Nephron progenitor cell (in vitro differentiated cells): Measurements from ENCODE around the gene DNAJB2.

Experiments
- DNase-seq: peaks from one replicate; pipeline ENCODE4 v3.0.0; 2021
- H3K27ac Mint-ChIP-seq: 2 replicates; pipeline ENCODE4 v1.8.0; 2021; ENCODE audit warnings: mild to moderate bottlenecking, moderate library complexity, mixed read lengths
- H3K27me3 Mint-ChIP-seq: 2 replicates; pipeline ENCODE4 v1.8.0; 2021; ENCODE audit warnings: mild to moderate bottlenecking, low read depth, mixed read lengths; ENCODE audit not compliant: poor library complexity
- H3K36me3 Mint-ChIP-seq: 2 replicates; pipeline ENCODE4 v1.8.0; 2021; ENCODE audit warnings: low read depth, mixed read lengths
- H3K4me1 Mint-ChIP-seq: 2 replicates; pipeline ENCODE4 v1.8.0; 2021; ENCODE audit warnings: mixed read lengths
- H3K4me3 Mint-ChIP-seq: 2 replicates; pipeline ENCODE4 v1.8.0; 2021; ENCODE audit warnings: mild to moderate bottlenecking, moderate library complexity, mixed read lengths
- H3K9me3 Mint-ChIP-seq: 2 replicates; pipeline ENCODE4 v1.8.0; 2021; ENCODE audit warnings: mild to moderate bottlenecking, moderate library complexity, mixed read lengths
- CTCF ChIP-seq: fragments of 200-600 bp; sonication (generic); IDR thresholded peaks from 2 replicates; pipeline ENCODE4 v1.5.0; 2021; ENCODE audit warnings: antibody characterized with exemption

The DNAJB2 gene

GRCh38 chr2:219272356-219272755 lies 6.8 kb upstream of the DNAJB2 start:
- Mint-ChIP-seq H3K27me3 (peaks cover 40% of the 10 kb centered on the region), H3K36me3 (no peaks in the 10 kb centered on the region), H3K9me3 (no peaks in the 10 kb centered on the region), H3K4me3 (no peak overlapping the region), H3K4me1 (peaks cover 11% of the 10 kb centered on the region), H3K27ac (no peak overlapping the region)
- no peak for DNase-seq
- no peak for TF ChIP-seq CTCF

GRCh38 chr2:219272995-219273394 lies 6.2 kb upstream of the DNAJB2 start:
- no peak for DNase-seq
- Mint-ChIP-seq H3K4me3 (no peak overlapping the region), H3K27ac (no peak overlapping the region), H3K27me3 (peaks cover 39% of the 10 kb centered on the region), H3K36me3 (no peaks in the 10 kb centered on the region), H3K9me3 (no peaks in the 10 kb centered on the region), H3K4me1 (peaks cover 17% of the 10 kb centered on the region)
- no peak for TF ChIP-seq CTCF

GRCh38 chr2:219273937-219274336 lies 5.2 kb upstream of the DNAJB2 start:
- no peaks in the 10 kb centered on the region for H3K36me3 Mint-ChIP-seq
- no peak overlapping the region for H3K27ac Mint-ChIP-seq
- H3K9me3 Mint-ChIP-seq: no peaks in the 10 kb centered on the region
- no peak for DNase-seq
- H3K4me3 Mint-ChIP-seq: no peak overlapping the region
- TF ChIP-seq CTCF: no peak
- H3K4me1 Mint-ChIP-seq: peaks cover 27% of the 10 kb centered on the region
- peaks cover 29% of the 10 kb centered on the region for H3K27me3 Mint-ChIP-seq

- H3K4me3 Mint-ChIP-seq: no peak overlapping the region
- H3K4me1 Mint-ChIP-seq: peaks cover 29% of the 10 kb centered on the region
- no peak for TF ChIP-seq CTCF
- peaks cover 24% of the 10 kb centered on the region for H3K27me3 Mint-ChIP-seq
- no peaks in the 10 kb centered on the region for H3K9me3 Mint-ChIP-seq
- DNase-seq: no peak
- no peaks in the 10 kb centered on the region for H3K36me3 Mint-ChIP-seq
- no peak overlapping the region for H3K27ac Mint-ChIP-seq
Measured at GRCh38 chr2:219274361-219274921, 4.7 kb upstream of the DNAJB2 start.

GRCh38 chr2:219277703-219278654 lies 1.2 kb upstream of the DNAJB2 start:
- Mint-ChIP-seq H3K4me1 (peaks cover 60% of the 10 kb centered on the region), H3K27ac (peak overlapping the region; percentile 86), H3K36me3 (peaks cover 6% of the 10 kb centered on the region), H3K27me3 (peaks cover 5% of the 10 kb centered on the region), H3K4me3 (peak overlapping the region; percentile 91), H3K9me3 (no peaks in the 10 kb centered on the region)
- TF ChIP-seq CTCF: peak; percentile 97
- peak; percentile 83 for DNase-seq
